ENCODE measurements around the gene CPT1B. TPM values are rescaled to one million over a fixed set of nuclear protein-coding genes. Genes with fewer than 3 reads are reported as not detected.
"Not testable (repeated sequence)": the region's sequence is repeated elsewhere in the genome, so short reads cannot be mapped to it uniquely, and the experiment has no call there.

Gene CPT1B
- polyA plus RNA-seq, 1 donor from 2014 or later: 72.4 TPM

- peaks cover 26% of the 10 kb centered on the region for H3K27me3 ChIP-seq (ENCODE audit: insufficient read depth, low read depth, low read length)
These were observed 43.1 kb downstream of the CPT1B start for GRCh38 chr22:50535113-50535512.

GRCh38 chr22:50533856-50534711 is 44.1 kb downstream of the CPT1B start:
- not testable (repeated sequence) for H3K36me3 ChIP-seq (ENCODE audit: insufficient read depth, low read length); H3K79me2 ChIP-seq (replicated peaks; ENCODE audit: insufficient read depth, low read length); H3K9me2 ChIP-seq (ENCODE audit: insufficient read depth, low read length); H4K20me1 ChIP-seq (ENCODE audit: insufficient read depth); H3K9me3 ChIP-seq (ENCODE audit: low read length); H2AFZ ChIP-seq (ENCODE audit: low read depth, low read length); H3F3A ChIP-seq (ENCODE audit: insufficient read depth, low read length, poor library complexity, severe bottlenecking); H3K27ac ChIP-seq (ENCODE audit: low read length); H3K9ac ChIP-seq (ENCODE audit: low read length); H3K4me3 ChIP-seq (ENCODE audit: low read length); H3K4me2 ChIP-seq (ENCODE audit: low read length)
- H3K27me3 ChIP-seq (ENCODE audit: insufficient read depth, low read depth, low read length): peaks cover 34% of the 10 kb centered on the region

More at GRCh38 chr22:50535113-50535512, 43.1 kb downstream of the CPT1B start:
- no peak overlapping the region for H3K27ac ChIP-seq (ENCODE audit: low read length)
- no peaks in the 10 kb centered on the region for H3K36me3 ChIP-seq (ENCODE audit: insufficient read depth, low read length)
- no peaks in the 10 kb centered on the region for H4K20me1 ChIP-seq (ENCODE audit: insufficient read depth)
- no peaks in the 10 kb centered on the region for H3K9me2 ChIP-seq (ENCODE audit: insufficient read depth, low read length)
- H3K79me2 ChIP-seq (replicated peaks; ENCODE audit: insufficient read depth, low read length): no peaks in the 10 kb centered on the region
- no peak overlapping the region for H3K4me2 ChIP-seq (ENCODE audit: low read length)
- H3K4me3 ChIP-seq (ENCODE audit: low read length): no peak overlapping the region
- no peaks in the 10 kb centered on the region for H3K9me3 ChIP-seq (ENCODE audit: low read length)
- no peaks in the 10 kb centered on the region for H3F3A ChIP-seq (ENCODE audit: insufficient read depth, low read length, poor library complexity, severe bottlenecking)
- TF ChIP-seq EZH2 (IDR thresholded peaks at IDR 0.05; ENCODE audit: borderline replicate concordance, insufficient read depth, low read length, poor library complexity, severe bottlenecking) (no peak), REST (IDR thresholded peaks at IDR 0.05; ENCODE audit: borderline replicate concordance) (no peak), EP300 (conservative IDR thresholded peaks at IDR 0.05; ENCODE audit: poor library complexity, severe bottlenecking) (no peak), MXI1 (conservative IDR thresholded peaks at IDR 0.05; ENCODE audit: poor library complexity, severe bottlenecking) (no peak), POLR2AphosphoS5 (IDR thresholded peaks at IDR 0.05) (no peak), SMC3 (conservative IDR thresholded peaks at IDR 0.05; ENCODE audit: poor library complexity) (no peak), RAD21 (conservative IDR thresholded peaks at IDR 0.05) (no peak), TAF1 (IDR thresholded peaks at IDR 0.05; ENCODE audit: low read depth) (no peak), CTCF (IDR thresholded peaks at IDR 0.05; ENCODE audit: poor library complexity, severe bottlenecking) (no peak)
- no peak overlapping the region for H3K9ac ChIP-seq (ENCODE audit: low read length)
- H2AFZ ChIP-seq (ENCODE audit: low read depth, low read length): no peak overlapping the region

All from neural cell (in vitro differentiated cells).